Peyer's patch (tissue), 4 donors: ENCODE measurements around the gene PAGR1. TPM values are rescaled to one million over a fixed set of nuclear protein-coding genes. Genes with fewer than 3 reads are reported as not detected.
A peak's percentile ranks its signal among the peaks of the same experiment; 100 is the strongest.

Experiments
- DNase-seq, 3 donors: peaks; one replicate each; pipeline ENCODE4 v3.0.0-alpha.2; 2017 to 2019
- H3K27ac ChIP-seq, 4 donors: fragments of 200-600 bp; sonication (generic); one replicate each; pipeline ENCODE4 v1.5.1; 2016 to 2019
- H3K27me3 ChIP-seq, 2 donors: fragments of 200-600 bp; sonication (generic); one replicate each; pipeline ENCODE4 v1.5.1; 2019
- H3K36me3 ChIP-seq, 3 donors: fragments of 200-600 bp; sonication (generic); one replicate each; pipeline ENCODE4 v1.5.1; 2016 to 2019
- H3K4me1 ChIP-seq, 4 donors: fragments of 200-600 bp; sonication (generic); one replicate each; pipeline ENCODE4 v1.5.1; 2016 to 2019
- H3K4me3 ChIP-seq, 4 donors: fragments of 200-600 bp; sonication (generic); 1 replicate in 3 of 4; 2 replicates in 1 of 4; pipeline ENCODE4 v1.5.1; 2016 to 2019; ENCODE audit warnings: mild to moderate bottlenecking in 1 of 4
- H3K9me3 ChIP-seq, 4 donors: fragments of 200-600 bp; sonication (generic); one replicate each; pipeline ENCODE4 v1.5.1; 2016 to 2019; ENCODE audit warnings: mild to moderate bottlenecking in 1 of 4
- POLR2A ChIP-seq, 2 donors: fragments of 450-650 bp; IDR thresholded peaks; one replicate each; pipeline ENCODE4 v1.5.1; 2017; ENCODE audit warnings: antibody characterized with exemption in 2 of 2, mild to moderate bottlenecking in 2 of 2, moderate library complexity in 2 of 2
- total RNA-seq, 4 donors: library from RNA; depleted of rRNA; stranded (reverse); fragments of >200 nt; gene quantifications; one replicate each; pipeline ENCODE4 v1.1.0, GENCODE V29; 2016
- TF ChIP-seq, protein P1 (sequence below), 6 experiments: fragments of 450-650 bp in 4 of 6; fragments of 200-600 bp in 2 of 6; sonication (generic) in 1 of 6; IDR thresholded peaks; one replicate each; pipeline ENCODE4 v1.5.1; 2017 to 2019; ENCODE audit warnings: antibody characterized with exemption in 6 of 6, mild to moderate bottlenecking in 3 of 6, moderate library complexity in 1 of 6

Gene PAGR1
- total RNA-seq, 4 donors from 2014 or later, result 39.5 to 50.3 (median 48.3) TPM

DNA sequence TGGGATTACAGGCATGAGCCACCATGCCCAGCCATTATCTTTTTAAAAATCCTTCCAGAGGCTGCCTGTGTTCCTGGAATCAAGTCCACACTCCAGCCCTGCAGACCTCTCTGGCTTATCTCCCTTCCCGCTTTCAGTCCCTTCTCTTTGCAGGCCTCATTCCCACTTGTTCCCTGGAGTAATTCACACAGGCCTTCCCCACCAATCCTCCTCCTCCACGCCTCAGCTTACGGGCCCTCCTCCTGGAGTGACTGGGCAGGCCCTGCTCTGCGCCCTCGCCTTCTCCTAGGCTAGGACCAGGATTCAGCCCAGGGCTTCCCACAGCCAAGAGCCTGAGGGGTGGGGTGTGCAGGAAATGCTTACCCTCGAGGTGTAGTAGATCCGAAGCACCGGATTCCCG lies 44.3 kb downstream of the PAGR1 start:
- Histone ChIP-seq H3K4me1 (peaks cover 6 to 19% (median 8%) of the 10 kb centered on the region in 4 donors), H3K36me3 (peaks cover 0 to 33% (median 0%) of the 10 kb centered on the region in 3 donors), H3K4me3 (no peak overlapping the region), H3K27ac (no peak overlapping the region), H3K27me3 (no peaks in the 10 kb centered on the region), H3K9me3 (no peaks in the 10 kb centered on the region)
- DNase-seq, result no peak
- TF ChIP-seq, protein P1, sequence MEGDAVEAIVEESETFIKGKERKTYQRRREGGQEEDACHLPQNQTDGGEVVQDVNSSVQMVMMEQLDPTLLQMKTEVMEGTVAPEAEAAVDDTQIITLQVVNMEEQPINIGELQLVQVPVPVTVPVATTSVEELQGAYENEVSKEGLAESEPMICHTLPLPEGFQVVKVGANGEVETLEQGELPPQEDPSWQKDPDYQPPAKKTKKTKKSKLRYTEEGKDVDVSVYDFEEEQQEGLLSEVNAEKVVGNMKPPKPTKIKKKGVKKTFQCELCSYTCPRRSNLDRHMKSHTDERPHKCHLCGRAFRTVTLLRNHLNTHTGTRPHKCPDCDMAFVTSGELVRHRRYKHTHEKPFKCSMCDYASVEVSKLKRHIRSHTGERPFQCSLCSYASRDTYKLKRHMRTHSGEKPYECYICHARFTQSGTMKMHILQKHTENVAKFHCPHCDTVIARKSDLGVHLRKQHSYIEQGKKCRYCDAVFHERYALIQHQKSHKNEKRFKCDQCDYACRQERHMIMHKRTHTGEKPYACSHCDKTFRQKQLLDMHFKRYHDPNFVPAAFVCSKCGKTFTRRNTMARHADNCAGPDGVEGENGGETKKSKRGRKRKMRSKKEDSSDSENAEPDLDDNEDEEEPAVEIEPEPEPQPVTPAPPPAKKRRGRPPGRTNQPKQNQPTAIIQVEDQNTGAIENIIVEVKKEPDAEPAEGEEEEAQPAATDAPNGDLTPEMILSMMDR (IDR thresholded peaks at IDR 0.05), result no peak
- no peak for TF ChIP-seq POLR2A (IDR thresholded peaks at IDR 0.05)

DNA sequence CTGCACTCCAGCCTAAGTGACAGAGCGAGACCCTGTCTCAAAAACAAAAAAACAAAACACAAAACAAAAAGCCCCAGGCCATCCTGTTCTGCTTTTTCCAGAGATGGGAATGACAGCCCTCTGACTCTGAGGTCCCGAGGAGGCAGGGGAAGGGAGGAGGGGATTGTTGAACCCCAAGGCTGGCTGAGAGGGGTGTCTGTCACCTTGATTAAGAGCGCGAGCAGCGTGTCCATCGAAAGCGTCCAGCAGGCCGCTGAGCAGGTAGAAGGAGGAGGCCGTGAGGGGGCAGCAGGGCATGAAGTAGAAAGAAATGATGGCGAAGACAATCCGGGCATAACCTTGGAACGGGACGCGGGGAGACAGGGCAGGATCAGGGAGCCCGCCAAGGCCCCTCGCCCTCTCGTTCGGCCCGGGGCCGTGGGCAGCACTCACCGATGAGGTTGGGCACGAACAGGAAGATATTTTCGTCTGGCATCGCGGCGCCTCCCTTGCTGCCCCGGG lies 46.5 kb downstream of the PAGR1 start:
- Histone ChIP-seq H3K27ac (peak overlapping the region; percentile 82 to 96 (median 89)), H3K27me3 (no peaks in the 10 kb centered on the region), H3K4me3 (peak overlapping the region; percentile 94 to 99 (median 98)), H3K9me3 (no peaks in the 10 kb centered on the region), H3K36me3 (peaks cover 0 to 33% (median 0%) of the 10 kb centered on the region in 3 donors), H3K4me1 (peaks cover 6 to 19% (median 8%) of the 10 kb centered on the region in 4 donors)
- no peak for TF ChIP-seq POLR2A (IDR thresholded peaks at IDR 0.05)
- TF ChIP-seq, protein P1 (IDR thresholded peaks at IDR 0.05), result peak in 2 of 6 experiments; percentile 11 to 28
- peak; percentile 20 to 67 (median 62) for DNase-seq

DNA sequence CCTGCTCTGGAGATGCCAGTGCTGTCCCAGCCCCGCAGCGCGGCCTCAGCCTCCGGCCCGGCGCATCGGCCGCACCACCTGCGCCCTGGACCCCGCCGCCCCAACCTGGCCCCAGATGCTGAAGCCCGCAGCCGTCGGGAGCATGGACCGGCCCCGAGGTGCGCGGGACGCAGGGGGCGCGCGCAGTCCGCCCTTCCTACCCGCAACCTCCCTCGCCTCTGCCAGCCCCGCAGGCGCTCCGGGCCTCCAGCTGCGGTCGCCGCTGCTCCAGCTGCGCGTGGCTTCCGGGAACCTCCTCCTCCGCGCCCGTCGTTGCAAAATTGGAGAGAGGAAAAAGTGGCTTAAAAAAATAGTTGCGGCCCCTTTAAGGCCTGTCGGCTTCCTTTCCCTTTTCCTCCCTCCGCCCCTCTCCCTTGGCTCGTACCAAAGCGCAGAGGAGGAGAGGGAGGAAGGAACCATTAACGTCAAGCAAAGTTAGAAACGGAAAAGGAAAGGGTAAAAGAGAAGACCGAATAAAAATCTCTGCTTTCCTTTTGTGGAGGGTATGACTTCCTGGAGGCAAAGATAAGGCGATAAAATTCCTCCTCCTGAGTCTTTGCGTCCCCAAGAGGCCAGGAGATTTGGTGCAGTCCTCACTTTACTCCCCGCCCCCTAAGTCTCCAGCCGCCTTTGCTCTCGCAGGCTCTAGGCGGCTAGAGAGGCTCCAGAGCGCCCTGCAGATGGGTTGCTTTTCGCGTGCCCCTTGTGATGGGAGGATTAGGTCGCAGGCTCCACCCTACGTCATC lies 47.1 kb downstream of the PAGR1 start, which contains the start of gene CDIPT:
CDIPT (minus strand) TSS at position 343 of the 785 bp plus-strand sequence. CDS start 369 bp downstream, outside the sequence.
- TF ChIP-seq, protein P1 (IDR thresholded peaks at IDR 0.05), result peak in 5 of 6 experiments; percentile 26 to 79 (median 71)
- TF ChIP-seq POLR2A (IDR thresholded peaks at IDR 0.05), result peak in 1 of 2 donors; percentile 38
- peak within 1 kb of the TSS; percentile 82 to 96 (median 89) for H3K27ac ChIP-seq

DNA sequence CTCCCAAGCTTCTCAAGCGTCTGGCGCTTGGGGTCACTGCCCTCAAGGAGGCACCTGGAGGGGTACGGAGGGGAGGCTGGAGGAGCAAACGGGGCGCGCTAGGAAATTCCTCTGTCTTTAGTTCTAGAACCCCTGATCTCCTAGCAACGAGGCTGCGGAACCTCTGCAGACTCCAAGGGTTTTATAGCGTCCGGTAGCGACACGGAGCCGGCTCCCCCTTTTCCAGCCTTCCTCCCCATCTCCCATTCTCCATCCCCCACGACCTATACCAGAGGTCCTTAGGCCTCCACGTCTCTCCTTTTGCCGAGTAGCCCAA lies 47.7 kb downstream of the PAGR1 start:
- no peak for DNase-seq
- H3K36me3 ChIP-seq, result peaks cover 0 to 28% (median 0%) of the 10 kb centered on the region in 3 donors
- H3K27ac ChIP-seq, result peak overlapping the region; percentile 82 to 96 (median 89)
- no peak for TF ChIP-seq POLR2A (IDR thresholded peaks at IDR 0.05)
- TF ChIP-seq, protein P1 (IDR thresholded peaks at IDR 0.05), result no peak
- H3K9me3 ChIP-seq, result no peaks in the 10 kb centered on the region
- peaks cover 6 to 19% (median 8%) of the 10 kb centered on the region in 4 donors for H3K4me1 ChIP-seq
- H3K27me3 ChIP-seq, result no peaks in the 10 kb centered on the region
- peak overlapping the region in 2 of 4 donors; percentile 5 to 94 for H3K4me3 ChIP-seq

More for the DNA sequence above, 47.1 kb downstream of the PAGR1 start, which contains the start of gene CDIPT:
- peak; percentile 90 to 97 (median 91) for DNase-seq
- Histone ChIP-seq H3K9me3 (no peaks in the 10 kb centered on the region), H3K27me3 (no peaks in the 10 kb centered on the region), H3K36me3 (peaks cover 0 to 33% (median 0%) of the 10 kb centered on the region in 3 donors), H3K4me1 (peaks cover 6 to 19% (median 8%) of the 10 kb centered on the region in 4 donors), H3K4me3 (peak within 1 kb of the TSS; percentile 94 to 99 (median 98))

DNA sequence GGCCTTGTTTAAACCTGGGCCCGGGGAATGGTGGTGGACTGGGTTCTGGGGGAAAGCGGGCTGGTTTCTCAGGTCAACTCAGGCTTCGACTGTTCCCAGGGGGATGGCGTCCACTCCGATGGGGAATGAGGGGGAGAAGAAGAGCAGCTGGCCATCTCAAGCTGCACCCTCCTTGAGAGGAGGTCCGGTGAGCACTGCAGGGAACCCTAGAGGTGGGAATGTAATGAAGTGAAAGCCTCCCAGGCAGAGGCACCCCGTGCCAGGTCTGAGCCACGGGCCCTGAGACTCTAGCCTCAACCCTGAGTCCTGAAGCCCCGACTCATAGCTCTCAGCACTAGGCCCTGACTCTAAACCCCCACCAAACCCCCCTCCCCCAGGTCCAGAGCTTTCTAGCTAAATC lies 48.3 kb downstream of the PAGR1 start:
- Histone ChIP-seq H3K27me3 (no peaks in the 10 kb centered on the region), H3K4me1 (peaks cover 6 to 19% (median 8%) of the 10 kb centered on the region in 4 donors), H3K36me3 (peaks cover 0 to 22% (median 0%) of the 10 kb centered on the region in 3 donors), H3K4me3 (no peak overlapping the region), H3K9me3 (no peaks in the 10 kb centered on the region), H3K27ac (no peak overlapping the region)
- TF ChIP-seq POLR2A (IDR thresholded peaks at IDR 0.05), result no peak
- TF ChIP-seq, protein P1 (IDR thresholded peaks at IDR 0.05), result no peak
- DNase-seq, result no peak
